Activated CD4-positive, alpha-beta T cell treated with anti-CD3 and anti-CD28 coated beads, Interleukin-2, amount 50 U/mL, for 1 hour (primary cell): ENCODE measurements around the gene NCBP2.

Experiments
- DNase-seq: peaks from one replicate; pipeline ENCODE4 v3.0.0-alpha.2; 2020

The NCBP2 gene

GRCh38 chr3:196936288-196936687, 6.0 kb downstream of the NCBP2 start:
- no peak for DNase-seq

GRCh38 chr3:196932600-196932999, 9.7 kb downstream of the NCBP2 start:
- DNase-seq, result no peak

GRCh38 chr3:196931828-196932587, 10.3 kb downstream of the NCBP2 start:
- DNase-seq, result no peak

DNA sequence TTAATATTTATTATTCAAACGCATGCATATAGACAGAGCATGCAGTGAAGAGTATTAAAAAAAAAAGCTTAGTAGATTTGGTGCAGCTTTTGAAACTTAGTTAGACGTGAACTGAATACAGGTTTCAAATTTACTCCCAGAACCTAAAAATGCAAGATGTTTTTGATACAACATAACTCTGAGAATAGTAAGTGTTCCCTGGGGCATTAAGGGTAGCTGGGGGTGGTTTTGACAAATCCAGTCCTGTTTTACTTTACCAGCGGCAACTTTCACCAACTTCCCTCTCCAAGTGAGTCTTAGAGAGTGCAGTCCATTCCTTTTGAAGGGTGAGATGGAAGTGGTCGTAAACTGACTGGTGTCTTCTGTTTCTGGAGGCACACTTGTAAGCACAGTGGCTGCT, 11.2 kb downstream of the NCBP2 start:
- no peak for DNase-seq

GRCh38 chr3:196927571-196928453, 14.5 kb downstream of the NCBP2 start:
- DNase-seq, result no peak

DNA sequence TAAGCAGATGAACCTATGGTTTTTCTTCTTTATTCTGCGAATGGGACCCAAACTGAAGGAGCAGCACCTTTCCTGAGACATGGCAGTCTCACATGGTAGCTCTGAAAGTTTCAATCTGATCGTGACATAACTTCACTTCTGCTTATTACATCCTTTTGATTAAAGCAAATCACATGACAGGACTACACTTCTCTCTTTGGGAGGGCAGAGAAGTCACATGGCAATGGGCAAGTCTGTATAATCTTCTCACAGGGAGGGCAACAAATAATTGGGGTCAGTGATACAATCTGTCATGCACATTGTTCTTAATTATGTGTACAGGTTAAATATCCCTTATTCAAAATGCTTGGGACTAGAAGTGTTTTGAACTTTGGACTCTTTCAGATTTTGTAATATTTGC, 21.6 kb downstream of the NCBP2 start:
- DNase-seq, result no peak

DNA sequence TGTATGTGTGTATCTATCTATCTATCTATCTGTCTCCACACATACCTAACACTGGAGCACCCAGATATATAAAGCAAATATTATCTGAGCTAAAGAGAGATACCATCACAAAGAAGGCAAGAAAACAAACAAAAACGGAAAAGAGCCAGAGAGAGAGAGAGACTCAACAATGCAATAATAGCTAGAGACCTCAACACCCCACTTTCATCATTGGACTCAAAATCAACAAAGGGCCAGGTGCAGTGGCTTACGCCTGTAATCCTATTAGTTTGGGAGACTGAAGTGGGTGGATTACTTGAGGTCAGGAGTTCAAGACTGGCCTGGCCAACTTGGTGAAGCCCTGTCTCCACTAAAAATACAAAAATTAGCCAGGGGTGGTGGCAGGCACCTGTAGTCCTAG, 23.4 kb downstream of the NCBP2 start:
- no peak for DNase-seq

- DNase-seq, result no peak
These were observed 25.3 kb downstream of the NCBP2 start for GRCh38 chr3:196916995-196917394.

DNA sequence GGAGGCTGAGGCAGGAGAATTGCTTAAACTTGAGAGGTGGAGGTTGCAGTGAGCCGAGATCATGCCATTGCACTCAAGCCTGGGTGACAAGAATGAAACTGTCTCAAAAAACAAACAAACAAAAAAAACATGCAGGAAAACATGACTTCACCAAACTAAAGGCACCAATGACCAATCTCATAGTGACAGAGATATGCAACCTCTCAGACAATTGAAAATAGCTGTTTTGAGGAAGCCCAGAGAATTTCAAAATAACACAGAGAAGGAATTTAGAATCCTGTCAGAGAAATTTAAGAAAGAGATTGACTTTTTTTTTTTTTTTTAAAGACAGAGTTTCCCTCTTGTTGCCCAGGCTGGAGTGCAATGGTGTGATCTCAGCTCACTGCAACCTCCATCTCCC, 26.1 kb downstream of the NCBP2 start:
- DNase-seq, result no peak

DNA sequence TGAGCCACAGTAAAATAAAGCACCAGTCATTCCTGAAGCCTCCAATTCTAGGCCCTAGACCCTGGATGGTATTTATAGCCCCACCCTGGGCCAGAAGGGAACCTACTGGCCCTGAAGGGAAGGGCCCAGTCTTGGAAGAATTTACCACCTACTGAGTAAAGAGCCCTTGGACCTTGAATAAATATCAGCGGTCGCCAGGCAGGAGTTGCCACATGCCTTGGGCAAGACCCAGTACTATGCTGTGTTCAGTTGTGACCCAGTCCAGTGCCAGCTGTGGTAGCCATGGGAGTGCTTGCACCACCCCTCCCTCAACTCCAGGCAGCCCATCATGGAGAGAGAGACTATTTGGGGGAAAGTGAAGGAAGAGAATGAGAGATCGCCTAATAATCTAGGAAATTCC, 27.0 kb downstream of the NCBP2 start:
- no peak for DNase-seq

- no peak for DNase-seq
These were observed 27.5 kb downstream of the NCBP2 start for GRCh38 chr3:196914866-196915265.

DNA sequence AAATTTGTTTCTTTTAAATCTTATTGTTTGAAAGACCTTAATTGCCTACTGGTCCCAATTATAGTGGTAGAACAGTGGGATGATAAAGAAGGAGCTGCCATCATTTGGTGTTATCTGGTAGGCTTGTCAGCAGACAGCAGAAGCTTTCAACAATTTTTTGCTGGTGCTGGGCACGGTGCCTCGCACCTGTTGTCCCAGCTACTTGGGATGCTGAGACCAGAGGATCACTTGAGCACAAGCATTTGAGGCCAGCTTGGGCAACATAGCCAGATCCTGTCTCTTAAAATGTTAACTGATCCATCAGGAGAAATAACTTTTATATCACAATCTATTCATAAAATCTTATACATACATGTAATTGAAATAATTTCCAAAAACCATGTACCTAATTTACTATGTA, 38.6 kb downstream of the NCBP2 start:
- DNase-seq, result no peak

GRCh38 chr3:196902296-196902695, 40.0 kb downstream of the NCBP2 start:
- no peak for DNase-seq

DNA sequence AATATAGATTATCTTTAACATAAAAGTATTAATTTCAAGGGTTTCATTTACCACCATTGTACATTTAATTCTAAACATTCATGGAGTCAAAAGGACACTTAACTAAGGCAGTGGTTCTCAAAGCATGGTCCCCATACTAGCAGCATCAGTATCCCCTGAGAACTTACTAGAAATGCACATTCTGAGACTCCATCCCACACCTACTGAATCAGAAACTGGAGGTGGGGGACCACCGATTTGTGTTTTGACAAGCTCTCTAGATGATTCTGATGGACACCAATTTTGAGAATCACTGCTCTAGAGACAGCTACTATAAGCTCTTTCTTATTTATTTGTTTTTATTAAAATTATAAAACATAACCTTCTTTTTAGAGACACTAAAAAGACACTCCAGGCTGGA, 40.6 kb downstream of the NCBP2 start:
- DNase-seq, result no peak

- DNase-seq, result no peak
These were observed 46.1 kb downstream of the NCBP2 start for GRCh38 chr3:196896229-196896628.

DNA sequence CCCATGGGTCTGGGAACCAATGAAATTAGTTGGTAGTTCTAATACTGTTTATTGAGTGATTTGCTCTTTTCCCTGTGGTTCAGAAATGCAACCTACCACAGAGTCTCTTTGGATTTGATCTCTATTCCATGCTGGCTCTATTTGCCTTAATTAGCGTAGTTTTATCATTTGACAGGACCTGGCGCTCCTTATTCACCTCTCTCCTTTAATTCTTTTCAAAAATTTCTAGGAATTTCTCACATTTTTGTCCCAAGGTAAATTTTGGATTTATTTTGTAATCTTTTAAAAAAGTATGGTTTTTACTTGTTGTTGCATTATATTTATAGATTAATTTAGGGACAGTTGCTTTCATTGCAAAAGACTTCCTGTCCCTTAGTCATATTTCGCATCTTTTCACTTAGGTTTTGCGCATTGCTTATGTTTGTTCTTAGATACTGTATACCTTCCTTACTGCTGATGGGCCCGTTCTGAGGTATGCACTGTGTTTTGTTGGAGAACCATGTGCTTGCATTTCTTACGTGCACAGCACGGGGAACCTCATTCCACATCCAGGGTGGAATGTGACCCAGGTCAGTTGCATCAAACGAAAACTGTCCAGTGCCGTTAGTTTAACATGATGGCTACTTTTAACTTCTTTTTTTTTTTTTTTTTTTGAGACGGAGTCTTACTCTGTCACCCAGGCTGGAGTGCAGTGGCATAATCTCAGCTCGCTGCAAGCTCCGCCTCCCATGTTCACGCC, 47.6 kb downstream of the NCBP2 start:
- DNase-seq, result no peak

DNA sequence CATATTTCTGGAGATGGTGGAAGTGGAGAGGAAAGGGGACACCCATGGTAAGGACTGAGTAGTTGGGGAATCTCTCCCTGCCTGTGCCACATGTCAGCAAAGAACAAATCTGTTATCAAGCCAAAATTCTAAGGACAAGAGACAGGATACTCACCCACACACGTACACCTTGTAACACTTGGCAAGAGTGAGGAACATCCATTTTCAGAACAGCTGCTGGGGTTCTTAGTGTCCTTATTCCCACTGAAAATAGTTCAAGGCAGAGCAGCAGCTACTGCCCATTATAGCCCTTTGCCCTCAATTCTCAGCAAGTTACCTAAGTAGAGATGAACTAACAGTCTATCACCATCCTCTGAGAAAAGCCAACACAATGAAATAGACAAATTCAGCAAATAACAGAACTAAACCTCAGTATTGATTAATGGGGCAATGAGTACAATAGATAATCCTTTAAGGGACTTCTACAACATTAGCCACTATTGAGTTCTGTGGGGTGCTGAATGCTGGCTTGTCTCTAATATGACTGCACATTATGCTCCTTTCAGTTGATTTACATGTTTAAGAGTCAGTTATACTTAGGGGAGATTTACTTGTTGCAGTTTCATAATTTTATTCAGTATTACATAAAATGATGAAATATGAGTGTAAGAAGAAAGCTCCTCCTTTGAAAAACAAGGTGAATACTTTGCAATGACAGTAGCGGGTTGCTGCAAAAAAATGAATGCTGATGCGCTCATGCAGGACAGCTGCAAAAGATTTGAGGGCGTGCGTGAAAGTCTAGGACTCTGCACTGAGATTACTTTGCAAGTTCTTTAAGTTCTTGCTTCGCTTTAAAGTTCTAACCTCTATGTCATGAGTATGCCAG, 52.3 kb downstream of the NCBP2 start:
- DNase-seq, result no peak

DNA sequence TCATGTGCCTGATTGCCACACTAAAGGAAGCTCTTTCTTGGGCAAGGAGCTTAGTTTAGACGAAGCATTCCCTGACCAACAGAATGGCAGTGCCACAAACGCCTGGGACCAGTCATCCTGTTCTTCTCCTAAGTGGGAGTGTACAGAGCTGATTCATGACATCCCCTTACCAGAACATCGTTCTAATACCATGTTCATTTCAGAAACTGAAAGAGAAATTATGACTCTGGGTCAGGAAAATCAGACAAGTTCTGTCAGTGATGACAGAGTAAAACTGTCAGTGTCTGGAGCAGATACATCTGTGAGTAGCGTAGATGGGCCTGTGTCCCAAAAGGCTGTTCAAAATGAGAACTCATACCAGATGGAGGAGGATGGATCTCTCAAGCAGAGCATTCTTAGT, 56.2 kb downstream of the NCBP2 start:
- no peak for DNase-seq
